Erythroblast (primary cell): ENCODE results near the gene BACH2.

ENCODE experiments used
- GATA1 ChIP-seq: IDR thresholded peaks from 2 replicates; pipeline ENCODE4 v1.6.1; 2011; ENCODE audit warnings: low read depth, mild to moderate bottlenecking, control low read depth, low read length, moderate library complexity
- POLR2A ChIP-seq: IDR thresholded peaks from 2 replicates; pipeline ENCODE4 v1.6.1; 2011; ENCODE audit warnings: mild to moderate bottlenecking, low read length

- TF ChIP-seq POLR2A (no peak), GATA1 (no peak)
These were observed 351.7 kb downstream of the BACH2 start for GRCh38 chr6:89944826-89945407.
